GM19467 (cell line): ENCODE data around the gene BUB3.

Experiments
- ATAC-seq: cut with Tn5 transposase; IDR thresholded peaks from one replicate; pipeline ENCODE4 v1.9.1; 2021; ENCODE audit warnings: mild to moderate bottlenecking, moderate library complexity; ENCODE audit not compliant: unreplicated experiment

The BUB3 gene

GRCh38 chr10:123202506-123202905 lies 48.3 kb downstream of the BUB3 start:
- ATAC-seq = no peak

GRCh38 chr10:123203393-123204126 lies 49.4 kb downstream of the BUB3 start:
- ATAC-seq = no peak

- ATAC-seq = no peak
Observed at GRCh38 chr10:123204127-123204461, 49.9 kb downstream of the BUB3 start.

GRCh38 chr10:123205041-123205440 lies 50.8 kb downstream of the BUB3 start:
- no peak for ATAC-seq

- no peak for ATAC-seq
Observed at GRCh38 chr10:123212063-123212462, 57.9 kb downstream of the BUB3 start.

GRCh38 chr10:123212640-123213039 lies 58.4 kb downstream of the BUB3 start:
- no peak for ATAC-seq

GRCh38 chr10:123213192-123213591 lies 59.0 kb downstream of the BUB3 start:
- no peak for ATAC-seq
